Posterior cingulate gyrus (tissue), 11 donors: ENCODE measurements around the gene SPACA7.
A peak's percentile ranks its signal among the peaks of the same experiment; 100 is the strongest.

Source experiments
- DNase-seq, 10 donors: peaks; one replicate each; pipeline versions ENCODE4 v3.0.0 to v3.0.0-alpha.2; 2020 to 2021; ENCODE audit warnings: mixed read lengths in 3 of 10
- intact Hi-C: fragments of 100-400 bp; cut with DNase I; formaldehyde crosslinking; loops from one replicate; pipeline ENCODE4 v1.15.1; 2023

Gene SPACA7

GRCh38 chr13:112444416-112445399, 68.6 kb downstream of the SPACA7 start:
- DNase-seq = peak in 2 of 10 donors; percentile 3 to 78
- intact Hi-C loops = loop anchor here (1.0 to 10.0 kb wide), 2 partner anchors 160 to 970 kb away; no protein-coding TSS in a partner anchor

- DNase-seq = peak in 1 of 10 donors; percentile 70
- intact Hi-C loops = loop anchor here (10.0 kb wide), 1 partner anchor 159 kb away; no protein-coding TSS in a partner anchor
Measured at GRCh38 chr13:112445411-112446271, 69.5 kb downstream of the SPACA7 start.

- peak in 1 of 10 donors; percentile 10 for DNase-seq
- intact Hi-C loops = loop anchor here (10.0 kb wide), 1 partner anchor 158 kb away; no protein-coding TSS in a partner anchor
Measured at GRCh38 chr13:112446347-112446861, 70.2 kb downstream of the SPACA7 start.

GRCh38 chr13:112446867-112447266, 70.7 kb downstream of the SPACA7 start:
- intact Hi-C loops = loop anchor here (10.0 kb wide), 1 partner anchor 158 kb away; no protein-coding TSS in a partner anchor
- peak in 1 of 10 donors; percentile 78 for DNase-seq

DNA sequence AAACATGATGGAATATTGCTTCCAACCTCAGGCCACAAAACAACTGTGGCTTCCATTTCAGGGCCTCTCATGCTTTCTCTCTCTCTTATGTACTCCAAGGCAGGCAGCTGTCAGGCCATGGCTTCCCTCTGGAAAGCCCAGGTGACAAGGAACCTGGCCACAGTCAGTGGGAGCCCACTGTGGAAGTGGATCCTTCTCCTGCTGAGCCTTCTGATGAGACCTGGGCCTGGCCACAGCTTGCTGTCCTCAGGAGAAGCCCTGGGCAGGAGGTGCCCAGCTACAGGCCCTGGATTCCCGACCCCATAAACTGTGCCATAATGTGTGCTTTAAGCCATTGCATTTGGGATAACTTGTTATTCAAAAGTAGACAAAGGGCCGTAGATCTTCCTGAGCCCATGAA, 71.2 kb downstream of the SPACA7 start:
- intact Hi-C loops = loop anchor here (10.0 kb wide), 1 partner anchor 157 kb away; no protein-coding TSS in a partner anchor
- DNase-seq = peak in 1 of 10 donors; percentile 54

GRCh38 chr13:112447761-112448603, 71.8 kb downstream of the SPACA7 start:
- DNase-seq = peak in 1 of 10 donors; percentile 65
- intact Hi-C loops = loop anchor here (10.0 kb wide), 1 partner anchor 157 kb away; no protein-coding TSS in a partner anchor

- intact Hi-C loops = loop anchor here (10.0 kb wide), 1 partner anchor 156 kb away; no protein-coding TSS in a partner anchor
Measured at GRCh38 chr13:112448621-112449544, 72.7 kb downstream of the SPACA7 start.

DNA sequence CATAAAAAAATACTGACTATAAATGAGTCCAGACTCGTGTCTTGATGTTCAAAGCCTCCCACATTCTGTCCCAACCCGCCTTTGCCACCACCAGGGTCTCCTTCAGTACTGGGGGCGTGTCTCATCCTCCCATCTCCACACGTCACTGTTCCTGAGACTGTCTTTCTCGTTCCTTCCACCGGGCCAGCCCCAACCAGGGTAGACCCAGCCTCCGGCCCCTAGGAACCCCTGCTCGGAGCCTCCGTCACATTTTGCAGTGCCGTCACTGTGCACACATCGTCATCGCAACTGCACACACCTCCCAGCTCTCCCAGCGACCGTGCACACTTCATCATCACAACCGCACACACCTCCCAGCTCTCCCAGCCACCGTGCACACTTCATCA, 73.4 kb downstream of the SPACA7 start:
- DNase-seq = peak in 1 of 10 donors; percentile 55
- intact Hi-C loops = loop anchor here (10.0 kb wide), 1 partner anchor 155 kb away; no protein-coding TSS in a partner anchor

More at GRCh38 chr13:112448621-112449544, 72.7 kb downstream of the SPACA7 start:
- DNase-seq = peak in 1 of 10 donors; percentile 63

DNA sequence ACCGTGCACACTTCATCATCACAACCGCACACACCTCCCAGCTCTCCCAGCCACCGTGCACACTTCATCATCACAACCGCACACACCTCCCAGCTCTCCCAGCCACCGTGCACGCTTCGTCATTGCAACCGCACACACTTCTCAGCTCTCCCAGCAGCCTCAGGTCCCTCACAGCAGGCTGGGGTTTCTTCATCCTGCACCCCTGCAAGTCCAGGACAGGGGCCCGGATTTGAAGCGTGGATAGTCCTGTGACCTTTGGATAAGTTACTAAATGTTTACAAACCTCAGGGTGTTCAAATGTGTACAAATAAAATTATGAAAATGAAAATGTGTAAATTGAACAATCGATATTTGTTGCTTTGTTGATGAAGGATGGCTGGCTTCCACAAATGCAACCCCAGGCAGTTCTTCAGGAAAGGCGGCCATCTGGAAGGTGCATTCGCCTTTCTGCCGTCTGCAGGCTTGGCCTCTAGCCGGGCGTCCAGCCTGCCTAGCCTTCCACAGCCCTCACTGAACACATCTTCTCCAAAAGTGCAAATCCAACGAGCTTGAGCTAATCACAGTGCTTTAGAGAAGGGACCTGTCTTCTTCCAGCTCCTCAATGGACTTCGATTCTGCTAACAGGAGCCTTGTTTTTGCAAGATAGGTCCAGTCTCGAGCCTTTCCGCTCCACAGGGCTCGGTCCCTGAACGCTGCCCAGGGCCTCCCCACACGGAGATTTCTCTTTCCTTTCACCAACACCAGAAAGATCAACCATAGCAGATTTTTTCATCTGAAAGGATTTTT, 74.2 kb downstream of the SPACA7 start:
- intact Hi-C loops = no loop called here
- DNase-seq = peak in 2 of 10 donors; percentile 52 to 53

GRCh38 chr13:112450904-112451240, 74.7 kb downstream of the SPACA7 start:
- DNase-seq = peak in 1 of 10 donors; percentile 55
- intact Hi-C loops = no loop called here

DNA sequence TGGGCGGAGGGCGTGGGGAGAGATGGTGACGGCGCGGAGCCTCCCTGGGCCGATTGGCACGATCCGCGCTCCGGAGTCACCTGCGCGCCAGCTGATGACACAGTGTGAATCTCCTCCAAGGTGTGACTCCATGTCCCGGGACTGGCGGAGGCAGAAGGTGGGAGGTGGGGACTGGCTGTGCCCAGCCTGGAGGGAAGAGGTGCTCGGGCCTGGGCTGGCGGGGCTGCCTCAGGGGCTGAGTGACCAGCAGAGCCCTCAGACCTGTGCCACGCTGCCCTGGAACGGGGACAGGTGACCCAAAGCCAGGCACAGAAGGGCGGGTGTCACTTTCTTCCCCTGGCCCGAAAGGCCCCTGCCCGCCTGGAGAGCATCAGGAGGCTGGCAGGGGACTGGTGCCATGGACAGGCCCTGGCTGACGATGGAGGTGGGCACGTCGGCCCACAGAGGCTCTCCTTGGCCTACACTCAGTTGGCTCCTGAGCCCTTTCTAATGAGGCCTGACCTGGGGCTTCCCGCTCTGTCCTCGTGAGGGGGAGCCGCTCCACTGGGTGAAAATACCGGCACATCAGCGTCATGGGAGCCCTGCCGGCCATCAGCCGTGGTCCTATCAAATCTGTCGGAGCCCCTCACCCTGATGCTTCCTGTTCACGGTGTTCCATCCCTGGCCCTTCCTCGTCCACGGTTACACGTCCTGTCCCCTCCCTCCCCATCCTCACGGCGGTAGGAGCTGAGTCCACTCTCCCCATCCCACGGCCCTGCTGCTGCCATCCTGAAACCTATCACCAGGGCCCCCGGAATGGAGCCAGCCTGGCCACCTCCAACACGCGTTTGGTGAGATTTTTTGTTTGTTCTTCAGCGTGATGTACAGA, 75.6 kb downstream of the SPACA7 start:
- intact Hi-C loops = no loop called here
- DNase-seq = peak in 2 of 10 donors; percentile 75 to 81

DNA sequence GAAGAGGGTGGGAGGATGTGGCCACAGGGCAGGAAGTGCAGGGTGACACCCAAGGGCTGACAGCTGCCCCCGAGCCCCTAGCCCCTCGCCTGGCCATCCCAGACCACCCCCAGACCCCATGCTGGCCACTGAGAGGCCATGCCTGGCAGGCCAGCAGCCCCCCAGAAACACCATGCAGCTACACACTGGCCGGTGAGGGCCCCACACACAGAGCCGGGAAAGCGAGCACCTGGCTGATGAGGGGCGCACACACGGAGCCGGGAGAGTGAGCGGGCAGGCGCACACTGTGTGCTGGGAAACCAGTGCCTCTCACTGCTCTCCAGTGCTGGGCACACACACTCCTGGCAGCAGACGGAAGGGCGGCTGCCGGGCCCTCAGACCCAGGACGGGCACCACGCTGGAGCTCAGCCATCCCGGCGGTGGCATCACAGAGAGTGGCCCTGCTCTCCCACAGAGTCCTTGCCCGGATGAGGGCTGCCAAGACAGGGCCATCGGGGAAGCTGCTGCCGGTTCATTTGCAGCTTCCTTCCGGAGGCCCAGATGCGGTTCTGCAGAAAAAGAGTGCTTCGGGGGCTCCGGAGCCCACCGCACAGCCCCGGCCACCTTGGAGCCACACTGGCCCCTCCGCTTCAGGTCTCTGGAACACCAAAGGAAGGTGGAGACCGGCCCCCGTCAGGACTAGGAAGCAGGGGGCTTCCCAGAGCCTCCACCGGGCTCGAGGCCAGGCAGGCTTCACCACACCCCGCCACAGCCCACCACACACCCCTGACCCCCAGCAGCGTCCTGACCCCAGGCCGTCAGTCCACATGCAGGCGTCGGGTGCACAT, 76.4 kb downstream of the SPACA7 start:
- no peak for DNase-seq
- intact Hi-C loops = no loop called here

GRCh38 chr13:112453207-112453829, 77.2 kb downstream of the SPACA7 start:
- intact Hi-C loops = no loop called here

GRCh38 chr13:112453874-112454647, 77.9 kb downstream of the SPACA7 start:
- intact Hi-C loops = no loop called here
- DNase-seq = no peak

More at GRCh38 chr13:112453207-112453829, 77.2 kb downstream of the SPACA7 start:
- no peak for DNase-seq
